Uterus (tissue), 2 donors: ENCODE data around the gene MARCHF5.

Experiments
- POLR2A ChIP-seq, 2 donors: fragments of 450-650 bp; IDR thresholded peaks; one replicate each; pipeline ENCODE4 v1.6.1; 2016; ENCODE audit warnings: antibody characterized with exemption in 2 of 2, mild to moderate bottlenecking in 1 of 2, moderate library complexity in 1 of 2
- TF ChIP-seq, protein P1 (sequence below), 4 experiments: fragments of 200-600 bp in 2 of 4; fragments of 450-650 bp in 2 of 4; sonication (generic) in 2 of 4; IDR thresholded peaks; one replicate each; pipeline ENCODE4 v1.5.1; 2016 to 2019; ENCODE audit warnings: antibody characterized with exemption in 4 of 4, mild to moderate bottlenecking in 2 of 4, moderate library complexity in 1 of 4

DNA sequence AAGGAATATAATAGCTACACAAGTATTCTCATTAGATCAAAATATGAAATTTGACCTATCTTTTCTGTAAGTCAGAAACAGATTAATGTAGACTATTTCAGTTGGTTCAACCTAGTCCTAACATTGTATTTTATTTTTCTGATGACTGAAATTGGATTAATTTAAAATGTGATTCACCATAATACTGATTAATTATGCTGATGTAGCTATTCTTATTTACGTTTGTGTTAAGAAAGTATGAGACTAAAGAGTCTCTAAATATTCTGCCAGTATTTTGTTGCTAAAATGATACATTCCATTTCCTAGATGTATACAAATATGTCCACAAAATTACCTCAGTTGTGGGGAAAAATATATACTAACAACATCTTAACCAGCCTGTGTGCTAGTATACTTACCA is 18.3 kb downstream of the MARCHF5 start:
- TF ChIP-seq, protein P1, sequence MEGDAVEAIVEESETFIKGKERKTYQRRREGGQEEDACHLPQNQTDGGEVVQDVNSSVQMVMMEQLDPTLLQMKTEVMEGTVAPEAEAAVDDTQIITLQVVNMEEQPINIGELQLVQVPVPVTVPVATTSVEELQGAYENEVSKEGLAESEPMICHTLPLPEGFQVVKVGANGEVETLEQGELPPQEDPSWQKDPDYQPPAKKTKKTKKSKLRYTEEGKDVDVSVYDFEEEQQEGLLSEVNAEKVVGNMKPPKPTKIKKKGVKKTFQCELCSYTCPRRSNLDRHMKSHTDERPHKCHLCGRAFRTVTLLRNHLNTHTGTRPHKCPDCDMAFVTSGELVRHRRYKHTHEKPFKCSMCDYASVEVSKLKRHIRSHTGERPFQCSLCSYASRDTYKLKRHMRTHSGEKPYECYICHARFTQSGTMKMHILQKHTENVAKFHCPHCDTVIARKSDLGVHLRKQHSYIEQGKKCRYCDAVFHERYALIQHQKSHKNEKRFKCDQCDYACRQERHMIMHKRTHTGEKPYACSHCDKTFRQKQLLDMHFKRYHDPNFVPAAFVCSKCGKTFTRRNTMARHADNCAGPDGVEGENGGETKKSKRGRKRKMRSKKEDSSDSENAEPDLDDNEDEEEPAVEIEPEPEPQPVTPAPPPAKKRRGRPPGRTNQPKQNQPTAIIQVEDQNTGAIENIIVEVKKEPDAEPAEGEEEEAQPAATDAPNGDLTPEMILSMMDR (IDR thresholded peaks at IDR 0.05), result no peak
- no peak for TF ChIP-seq POLR2A (IDR thresholded peaks at IDR 0.05)
